HEK293 (cell line): Measurements from ENCODE around the gene NRGN.

Experiments
- CTCF ChIP-seq: fragments of 450-650 bp; formaldehyde crosslinking; IDR thresholded peaks from 2 replicates; pipeline ENCODE4 v1.5.1; 2016; ENCODE audit warnings: missing biosample characterization, missing genetic modification characterization
- HOXA7 ChIP-seq: sonication (generic); formaldehyde crosslinking; IDR thresholded peaks from 2 replicates; pipeline ENCODE4 v1.8.1; 2022; ENCODE audit warnings: missing genetic modification reagents, borderline replicate concordance
- KLF1 ChIP-seq: fragments of 450-650 bp; formaldehyde crosslinking; IDR thresholded peaks from 2 replicates; pipeline ENCODE4 v1.5.1; 2016; ENCODE audit warnings: missing biosample characterization, missing genetic modification characterization
- KLF9 ChIP-seq: fragments of 450-650 bp; formaldehyde crosslinking; IDR thresholded peaks from 2 replicates; pipeline ENCODE4 v1.5.1; 2016; ENCODE audit warnings: missing biosample characterization, missing genetic modification characterization, low read depth
- ZBTB8A ChIP-seq: fragments of 450-650 bp; formaldehyde crosslinking; IDR thresholded peaks from 2 replicates; pipeline ENCODE4 v1.5.1; 2016; ENCODE audit warnings: missing biosample characterization, missing genetic modification characterization
- ZFP69B ChIP-seq: fragments of 450-650 bp; formaldehyde crosslinking; IDR thresholded peaks from 2 replicates; pipeline ENCODE4 v1.5.1; 2016; ENCODE audit warnings: missing biosample characterization, missing genetic modification characterization
- ZNF350 ChIP-seq: fragments of 450-650 bp; formaldehyde crosslinking; IDR thresholded peaks from 2 replicates; pipeline ENCODE4 v1.5.0; 2017; ENCODE audit warnings: missing biosample characterization, mild to moderate bottlenecking, missing genetic modification characterization
- ZNF449 ChIP-seq: fragments of 450-650 bp; formaldehyde crosslinking; IDR thresholded peaks from 2 replicates; pipeline ENCODE4 v1.5.1; 2017; ENCODE audit warnings: missing biosample characterization, mild to moderate bottlenecking, missing genetic modification characterization, moderate library complexity
- ZNF561 ChIP-seq: fragments of 450-650 bp; IDR thresholded peaks from 2 replicates; pipeline ENCODE4 v1.5.1; 2018; ENCODE audit warnings: missing biosample characterization, missing genetic modification characterization, borderline replicate concordance
- TF ChIP-seq, protein P1 (sequence below): fragments of 450-650 bp; formaldehyde crosslinking; IDR thresholded peaks from 2 replicates; pipeline ENCODE4 v1.5.1; 2016; ENCODE audit warnings: missing biosample characterization, missing genetic modification characterization
- TF ChIP-seq, protein P2 (sequence below): fragments of 450-650 bp; formaldehyde crosslinking; IDR thresholded peaks from 2 replicates; pipeline ENCODE4 v1.5.1; 2017; ENCODE audit warnings: missing biosample characterization, missing genetic modification characterization
- TF ChIP-seq, protein P3 (sequence below): fragments of 450-650 bp; formaldehyde crosslinking; conservative IDR thresholded peaks from 2 replicates; pipeline ENCODE4 v1.5.1; 2016; ENCODE audit warnings: low read depth, missing biosample characterization, missing genetic modification characterization

DNA sequence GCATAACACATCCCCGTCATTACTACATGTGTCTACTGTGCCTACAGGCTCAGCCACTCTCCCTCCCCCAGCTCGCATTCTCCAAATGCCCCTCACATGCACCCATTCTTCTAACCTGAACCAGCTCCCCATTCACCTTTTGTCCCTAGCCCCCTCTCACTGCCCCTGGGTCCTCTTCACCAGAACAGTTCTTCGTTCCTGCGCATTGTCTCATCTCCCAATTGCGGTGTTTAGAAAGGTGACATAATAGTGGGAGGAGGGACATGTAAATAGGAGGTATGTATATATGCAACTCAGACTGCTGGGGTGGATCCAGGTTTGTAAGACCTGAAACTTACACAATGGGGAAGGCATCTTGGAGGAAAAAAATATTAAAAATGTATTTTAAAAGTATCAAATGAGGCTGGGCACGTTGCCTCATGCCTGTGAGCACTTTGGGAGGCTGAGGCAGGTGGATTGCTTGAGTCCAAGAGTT, 17.0 kb downstream of the NRGN start:
- TF ChIP-seq ZFP69B (tag by site-specific recombination) (no peak), CTCF (tag by site-specific recombination) (no peak), ZNF449 (no peak), KLF9 (tag by site-specific recombination) (no peak), KLF1 (tag by site-specific recombination) (no peak), ZNF350 (tag by site-specific recombination) (no peak), ZNF561 (tag by site-specific recombination) (no peak), HOXA7 (no peak), ZBTB8A (tag by site-specific recombination) (no peak)
- TF ChIP-seq, protein P1, sequence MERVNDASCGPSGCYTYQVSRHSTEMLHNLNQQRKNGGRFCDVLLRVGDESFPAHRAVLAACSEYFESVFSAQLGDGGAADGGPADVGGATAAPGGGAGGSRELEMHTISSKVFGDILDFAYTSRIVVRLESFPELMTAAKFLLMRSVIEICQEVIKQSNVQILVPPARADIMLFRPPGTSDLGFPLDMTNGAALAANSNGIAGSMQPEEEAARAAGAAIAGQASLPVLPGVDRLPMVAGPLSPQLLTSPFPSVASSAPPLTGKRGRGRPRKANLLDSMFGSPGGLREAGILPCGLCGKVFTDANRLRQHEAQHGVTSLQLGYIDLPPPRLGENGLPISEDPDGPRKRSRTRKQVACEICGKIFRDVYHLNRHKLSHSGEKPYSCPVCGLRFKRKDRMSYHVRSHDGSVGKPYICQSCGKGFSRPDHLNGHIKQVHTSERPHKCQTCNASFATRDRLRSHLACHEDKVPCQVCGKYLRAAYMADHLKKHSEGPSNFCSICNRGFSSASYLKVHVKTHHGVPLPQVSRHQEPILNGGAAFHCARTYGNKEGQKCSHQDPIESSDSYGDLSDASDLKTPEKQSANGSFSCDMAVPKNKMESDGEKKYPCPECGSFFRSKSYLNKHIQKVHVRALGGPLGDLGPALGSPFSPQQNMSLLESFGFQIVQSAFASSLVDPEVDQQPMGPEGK (tag by site-specific recombination): no peak
- TF ChIP-seq, protein P2, sequence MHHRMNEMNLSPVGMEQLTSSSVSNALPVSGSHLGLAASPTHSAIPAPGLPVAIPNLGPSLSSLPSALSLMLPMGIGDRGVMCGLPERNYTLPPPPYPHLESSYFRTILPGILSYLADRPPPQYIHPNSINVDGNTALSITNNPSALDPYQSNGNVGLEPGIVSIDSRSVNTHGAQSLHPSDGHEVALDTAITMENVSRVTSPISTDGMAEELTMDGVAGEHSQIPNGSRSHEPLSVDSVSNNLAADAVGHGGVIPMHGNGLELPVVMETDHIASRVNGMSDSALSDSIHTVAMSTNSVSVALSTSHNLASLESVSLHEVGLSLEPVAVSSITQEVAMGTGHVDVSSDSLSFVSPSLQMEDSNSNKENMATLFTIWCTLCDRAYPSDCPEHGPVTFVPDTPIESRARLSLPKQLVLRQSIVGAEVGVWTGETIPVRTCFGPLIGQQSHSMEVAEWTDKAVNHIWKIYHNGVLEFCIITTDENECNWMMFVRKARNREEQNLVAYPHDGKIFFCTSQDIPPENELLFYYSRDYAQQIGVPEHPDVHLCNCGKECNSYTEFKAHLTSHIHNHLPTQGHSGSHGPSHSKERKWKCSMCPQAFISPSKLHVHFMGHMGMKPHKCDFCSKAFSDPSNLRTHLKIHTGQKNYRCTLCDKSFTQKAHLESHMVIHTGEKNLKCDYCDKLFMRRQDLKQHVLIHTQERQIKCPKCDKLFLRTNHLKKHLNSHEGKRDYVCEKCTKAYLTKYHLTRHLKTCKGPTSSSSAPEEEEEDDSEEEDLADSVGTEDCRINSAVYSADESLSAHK (tag by site-specific recombination): no peak
- TF ChIP-seq, protein P3, sequence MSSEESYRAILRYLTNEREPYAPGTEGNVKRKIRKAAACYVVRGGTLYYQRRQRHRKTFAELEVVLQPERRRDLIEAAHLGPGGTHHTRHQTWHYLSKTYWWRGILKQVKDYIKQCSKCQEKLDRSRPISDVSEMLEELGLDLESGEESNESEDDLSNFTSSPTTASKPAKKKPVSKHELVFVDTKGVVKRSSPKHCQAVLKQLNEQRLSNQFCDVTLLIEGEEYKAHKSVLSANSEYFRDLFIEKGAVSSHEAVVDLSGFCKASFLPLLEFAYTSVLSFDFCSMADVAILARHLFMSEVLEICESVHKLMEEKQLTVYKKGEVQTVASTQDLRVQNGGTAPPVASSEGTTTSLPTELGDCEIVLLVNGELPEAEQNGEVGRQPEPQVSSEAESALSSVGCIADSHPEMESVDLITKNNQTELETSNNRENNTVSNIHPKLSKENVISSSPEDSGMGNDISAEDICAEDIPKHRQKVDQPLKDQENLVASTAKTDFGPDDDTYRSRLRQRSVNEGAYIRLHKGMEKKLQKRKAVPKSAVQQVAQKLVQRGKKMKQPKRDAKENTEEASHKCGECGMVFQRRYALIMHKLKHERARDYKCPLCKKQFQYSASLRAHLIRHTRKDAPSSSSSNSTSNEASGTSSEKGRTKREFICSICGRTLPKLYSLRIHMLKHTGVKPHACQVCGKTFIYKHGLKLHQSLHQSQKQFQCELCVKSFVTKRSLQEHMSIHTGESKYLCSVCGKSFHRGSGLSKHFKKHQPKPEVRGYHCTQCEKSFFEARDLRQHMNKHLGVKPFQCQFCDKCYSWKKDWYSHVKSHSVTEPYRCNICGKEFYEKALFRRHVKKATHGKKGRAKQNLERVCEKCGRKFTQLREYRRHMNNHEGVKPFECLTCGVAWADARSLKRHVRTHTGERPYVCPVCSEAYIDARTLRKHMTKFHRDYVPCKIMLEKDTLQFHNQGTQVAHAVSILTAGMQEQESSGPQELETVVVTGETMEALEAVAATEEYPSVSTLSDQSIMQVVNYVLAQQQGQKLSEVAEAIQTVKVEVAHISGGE: no peak
